WERI-Rb-1 (cell line): Measurements from ENCODE around the gene DZIP1.

ENCODE experiments used
- DNase-seq: peaks from one replicate; pipeline ENCODE4 v3.0.0-alpha.2; 2020
- H3K27ac ChIP-seq: fragments of 250-450 bp; sonication (Bioruptor Pico); 2 replicates; pipeline ENCODE4 v1.5.1; 2020; ENCODE audit warnings: mild to moderate bottlenecking, moderate library complexity
- H3K27me3 ChIP-seq: fragments of 250-450 bp; sonication (Bioruptor Pico); 2 replicates; pipeline ENCODE4 v1.5.1; 2021; ENCODE audit warnings: mild to moderate bottlenecking, low read depth, moderate library complexity; ENCODE audit not compliant: insufficient read depth, severe bottlenecking
- H3K36me3 ChIP-seq: fragments of 250-450 bp; sonication (Bioruptor Pico); 2 replicates; pipeline ENCODE4 v1.5.1; 2020; ENCODE audit warnings: mild to moderate bottlenecking, moderate library complexity
- H3K4me3 ChIP-seq: 2 replicates; pipeline ENCODE4 v1.5.1; 2011; ENCODE audit warnings: low read depth, mild to moderate bottlenecking, control low read depth, low read length
- H3K9me3 ChIP-seq: fragments of 250-450 bp; sonication (Bioruptor Pico); 2 replicates; pipeline ENCODE4 v1.5.1; 2021; ENCODE audit warnings: mild to moderate bottlenecking, moderate library complexity; ENCODE audit not compliant: severe bottlenecking
- TF ChIP-seq, protein P1 (sequence below): IDR thresholded peaks from 2 replicates; pipeline ENCODE4 v1.5.1; 2011; ENCODE audit warnings: low read depth, mild to moderate bottlenecking, control low read depth, inconsistent platforms, low read length

The DZIP1 gene

DNA sequence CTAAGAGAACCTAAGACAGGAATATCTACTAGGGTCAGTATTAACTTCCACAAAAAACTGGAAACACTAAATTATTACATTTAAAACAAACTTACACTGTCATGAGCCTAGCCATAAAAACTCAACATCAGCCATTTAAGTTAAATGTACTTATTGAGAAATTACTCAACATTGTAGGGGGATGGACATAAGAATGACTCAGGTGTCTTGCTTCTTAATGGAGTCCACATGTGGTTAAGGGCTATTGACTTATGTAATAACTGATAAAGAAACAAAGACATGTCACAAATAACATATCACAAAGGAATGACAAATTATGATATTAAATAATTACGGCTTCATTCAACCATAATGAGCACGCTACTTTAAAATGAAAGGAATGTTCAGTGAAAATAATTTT is 55.8 kb downstream of the DZIP1 start:
- DNase-seq: no peak
- no peaks in the 10 kb centered on the region for H3K9me3 ChIP-seq
- H3K27ac ChIP-seq: no peak overlapping the region
- H3K36me3 ChIP-seq: peaks cover 80% of the 10 kb centered on the region
- TF ChIP-seq, protein P1, sequence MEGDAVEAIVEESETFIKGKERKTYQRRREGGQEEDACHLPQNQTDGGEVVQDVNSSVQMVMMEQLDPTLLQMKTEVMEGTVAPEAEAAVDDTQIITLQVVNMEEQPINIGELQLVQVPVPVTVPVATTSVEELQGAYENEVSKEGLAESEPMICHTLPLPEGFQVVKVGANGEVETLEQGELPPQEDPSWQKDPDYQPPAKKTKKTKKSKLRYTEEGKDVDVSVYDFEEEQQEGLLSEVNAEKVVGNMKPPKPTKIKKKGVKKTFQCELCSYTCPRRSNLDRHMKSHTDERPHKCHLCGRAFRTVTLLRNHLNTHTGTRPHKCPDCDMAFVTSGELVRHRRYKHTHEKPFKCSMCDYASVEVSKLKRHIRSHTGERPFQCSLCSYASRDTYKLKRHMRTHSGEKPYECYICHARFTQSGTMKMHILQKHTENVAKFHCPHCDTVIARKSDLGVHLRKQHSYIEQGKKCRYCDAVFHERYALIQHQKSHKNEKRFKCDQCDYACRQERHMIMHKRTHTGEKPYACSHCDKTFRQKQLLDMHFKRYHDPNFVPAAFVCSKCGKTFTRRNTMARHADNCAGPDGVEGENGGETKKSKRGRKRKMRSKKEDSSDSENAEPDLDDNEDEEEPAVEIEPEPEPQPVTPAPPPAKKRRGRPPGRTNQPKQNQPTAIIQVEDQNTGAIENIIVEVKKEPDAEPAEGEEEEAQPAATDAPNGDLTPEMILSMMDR: no peak
- no peaks in the 10 kb centered on the region for H3K27me3 ChIP-seq
- no peak overlapping the region for H3K4me3 ChIP-seq

DNA sequence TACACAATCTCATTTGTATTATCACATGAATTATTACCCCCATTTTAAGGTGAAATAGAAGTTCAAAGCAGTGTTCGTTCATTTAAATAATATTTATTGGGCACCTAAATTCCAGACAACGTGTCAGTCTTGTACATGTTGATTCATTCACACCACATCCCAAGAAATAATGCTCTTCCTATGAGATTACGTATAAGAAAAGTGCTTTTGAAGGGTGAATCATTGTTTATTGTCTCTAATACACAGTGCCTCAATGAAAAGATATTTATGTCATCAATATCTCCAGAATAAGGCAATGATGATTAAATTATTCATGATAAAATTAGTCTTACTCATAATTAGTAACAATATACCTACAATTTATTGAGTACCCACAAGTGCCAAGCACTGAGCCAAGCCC is 56.4 kb downstream of the DZIP1 start:
- no peak overlapping the region for H3K27ac ChIP-seq
- no peak overlapping the region for H3K4me3 ChIP-seq
- peaks cover 80% of the 10 kb centered on the region for H3K36me3 ChIP-seq
- TF ChIP-seq, protein P1: no peak
- H3K9me3 ChIP-seq: no peaks in the 10 kb centered on the region
- H3K27me3 ChIP-seq: no peaks in the 10 kb centered on the region
- no peak for DNase-seq

DNA sequence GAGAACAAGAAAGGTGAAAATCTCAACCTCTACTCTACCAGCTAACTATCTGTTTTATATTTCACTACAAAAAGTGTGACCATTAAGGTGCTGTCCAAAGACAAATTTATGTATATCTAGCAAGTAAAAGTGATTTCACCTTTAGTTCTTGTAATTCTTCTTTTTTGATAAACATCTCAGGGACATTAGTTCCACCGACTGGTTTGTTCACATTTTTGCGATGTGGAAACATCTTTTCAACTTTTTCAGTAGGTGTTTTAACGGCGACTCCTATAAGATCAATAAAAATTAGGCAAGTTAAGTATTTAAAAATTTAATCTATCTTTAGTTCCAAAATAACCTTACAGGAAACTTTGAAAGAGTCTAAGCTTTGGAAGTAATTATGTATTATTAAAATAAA is 58.6 kb downstream of the DZIP1 start:
- Histone ChIP-seq H3K4me3 (no peak overlapping the region), H3K36me3 (peaks cover 92% of the 10 kb centered on the region), H3K27ac (no peak overlapping the region), H3K9me3 (no peaks in the 10 kb centered on the region), H3K27me3 (no peaks in the 10 kb centered on the region)
- TF ChIP-seq, protein P1: no peak
- no peak for DNase-seq

DNA sequence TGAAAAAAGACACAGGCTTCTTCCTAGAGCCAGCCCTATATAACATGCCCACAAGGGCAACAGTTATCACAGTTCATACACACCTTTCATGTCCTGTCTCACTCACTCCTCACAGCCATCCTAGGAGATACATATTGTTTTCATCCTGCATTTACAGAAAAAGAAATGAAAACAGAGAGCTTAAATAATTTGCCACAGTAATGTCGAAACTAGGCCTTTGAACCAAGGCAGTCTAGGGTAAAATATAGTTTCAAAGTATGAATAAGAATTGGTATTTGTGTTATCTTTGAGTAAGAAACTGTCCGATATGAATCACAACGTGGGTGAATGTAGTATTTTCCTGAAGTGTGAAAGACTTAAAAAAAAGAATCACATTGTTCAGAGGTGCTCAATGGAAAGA is 65.2 kb downstream of the DZIP1 start:
- no peak overlapping the region for H3K27ac ChIP-seq
- H3K36me3 ChIP-seq: peaks cover 71% of the 10 kb centered on the region
- H3K4me3 ChIP-seq: no peak overlapping the region
- DNase-seq: no peak
- no peaks in the 10 kb centered on the region for H3K27me3 ChIP-seq
- no peaks in the 10 kb centered on the region for H3K9me3 ChIP-seq
- TF ChIP-seq, protein P1: no peak

DNA sequence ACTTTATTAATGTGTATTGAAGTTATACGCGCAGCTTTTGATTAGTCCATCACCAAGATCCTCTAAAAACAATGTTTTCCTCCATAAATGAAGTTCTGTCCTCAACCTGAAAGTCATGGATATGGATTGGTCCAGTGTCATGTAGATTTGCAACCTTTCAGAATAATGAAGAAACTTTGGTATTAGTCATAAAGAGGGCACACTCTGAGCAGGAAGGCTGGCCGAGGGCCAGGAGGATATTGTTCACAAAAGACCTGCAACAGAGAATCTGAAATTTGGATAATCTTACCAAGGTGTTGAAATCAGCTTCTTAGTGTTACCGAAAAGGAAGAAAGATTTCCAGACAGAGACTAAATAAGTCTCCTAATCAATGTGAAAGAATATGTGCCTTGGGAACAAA is 71.3 kb downstream of the DZIP1 start:
- TF ChIP-seq, protein P1: no peak
- H3K27ac ChIP-seq: no peak overlapping the region
- no peaks in the 10 kb centered on the region for H3K9me3 ChIP-seq
- peaks cover 14% of the 10 kb centered on the region for H3K36me3 ChIP-seq
- no peaks in the 10 kb centered on the region for H3K27me3 ChIP-seq
- no peak for DNase-seq
- H3K4me3 ChIP-seq: no peak overlapping the region

DNA sequence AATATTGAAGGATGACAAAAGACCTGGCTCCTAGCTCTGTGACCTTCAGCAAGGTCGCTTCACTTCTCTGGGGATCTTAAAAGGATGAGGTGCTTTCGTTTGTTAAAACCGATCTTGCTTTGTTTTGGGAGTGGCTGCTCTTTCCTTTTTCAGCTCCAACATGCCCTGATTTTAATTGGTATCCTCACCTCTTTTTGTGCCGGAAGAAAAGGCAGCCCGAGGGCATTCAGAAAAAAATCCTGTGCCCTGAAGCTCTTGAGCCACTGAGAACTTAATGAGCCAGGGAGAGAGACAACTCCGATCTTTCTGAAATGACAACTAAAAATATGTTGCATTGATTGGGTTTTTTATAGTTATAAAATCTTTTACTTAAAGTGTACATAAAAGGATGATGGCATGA is 72.6 kb downstream of the DZIP1 start:
- no peaks in the 10 kb centered on the region for H3K27me3 ChIP-seq
- TF ChIP-seq, protein P1: no peak
- H3K36me3 ChIP-seq: peaks cover 4% of the 10 kb centered on the region
- no peak overlapping the region for H3K4me3 ChIP-seq
- no peak for DNase-seq
- H3K9me3 ChIP-seq: no peaks in the 10 kb centered on the region
- no peak overlapping the region for H3K27ac ChIP-seq
